D721Med (cell line): ENCODE results near the gene WRAP73.

Experiments
- DNase-seq: peaks from one replicate; pipeline ENCODE4 v3.0.0; 2011; ENCODE audit warnings: low spot score; ENCODE audit not compliant: insufficient read length
- FAIRE-seq: peaks from 2 replicates; lab custom pipeline; 2011; peaks lifted over from hg19 to GRCh38; lab: Jason Lieb, UNC
- TF ChIP-seq, protein P1 (sequence below): IDR thresholded peaks from 2 replicates; pipeline ENCODE4 v1.5.1; 2012; ENCODE audit warnings: mild to moderate bottlenecking, control low read depth; ENCODE audit not compliant: insufficient read depth; ENCODE audit errors: missing control alignments

WRAP73 gene

DNA sequence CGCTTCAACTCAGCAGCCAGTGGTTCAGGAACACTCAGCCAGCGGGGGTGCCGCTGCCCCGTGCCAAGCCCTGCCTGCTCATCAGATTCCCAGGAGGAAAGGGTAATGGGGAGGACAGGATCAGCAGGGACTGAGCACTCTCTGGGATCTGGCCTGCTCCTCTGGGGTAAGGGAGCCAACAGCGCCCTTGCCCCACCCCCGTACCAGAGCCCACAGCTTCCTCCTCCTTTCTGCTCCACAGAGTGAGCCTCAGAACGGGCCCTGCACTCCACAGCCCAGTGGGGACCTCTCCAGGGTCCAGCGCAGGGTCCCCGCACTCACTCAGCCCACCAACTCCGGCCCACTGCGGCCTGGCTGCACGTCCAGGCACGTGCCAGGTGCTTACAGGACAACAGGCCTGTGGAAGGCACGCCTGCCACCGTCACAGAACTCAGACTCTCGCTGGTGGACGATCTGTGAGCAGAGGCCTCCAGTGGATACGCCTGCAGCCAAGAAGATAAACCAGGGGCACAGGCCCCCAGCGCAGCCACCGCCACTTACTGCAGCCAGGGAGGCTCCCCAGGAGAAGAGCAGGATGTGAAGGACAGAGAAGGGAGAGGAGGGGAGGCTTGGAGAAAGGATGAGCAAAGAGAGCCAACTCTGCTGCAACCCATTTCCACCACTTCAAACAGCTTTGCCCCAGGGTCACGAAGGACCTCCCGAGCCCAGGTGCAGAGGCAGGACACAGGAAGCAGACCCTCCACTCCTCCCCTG lies 40.7 kb downstream of the WRAP73 start:
- TF ChIP-seq, protein P1, sequence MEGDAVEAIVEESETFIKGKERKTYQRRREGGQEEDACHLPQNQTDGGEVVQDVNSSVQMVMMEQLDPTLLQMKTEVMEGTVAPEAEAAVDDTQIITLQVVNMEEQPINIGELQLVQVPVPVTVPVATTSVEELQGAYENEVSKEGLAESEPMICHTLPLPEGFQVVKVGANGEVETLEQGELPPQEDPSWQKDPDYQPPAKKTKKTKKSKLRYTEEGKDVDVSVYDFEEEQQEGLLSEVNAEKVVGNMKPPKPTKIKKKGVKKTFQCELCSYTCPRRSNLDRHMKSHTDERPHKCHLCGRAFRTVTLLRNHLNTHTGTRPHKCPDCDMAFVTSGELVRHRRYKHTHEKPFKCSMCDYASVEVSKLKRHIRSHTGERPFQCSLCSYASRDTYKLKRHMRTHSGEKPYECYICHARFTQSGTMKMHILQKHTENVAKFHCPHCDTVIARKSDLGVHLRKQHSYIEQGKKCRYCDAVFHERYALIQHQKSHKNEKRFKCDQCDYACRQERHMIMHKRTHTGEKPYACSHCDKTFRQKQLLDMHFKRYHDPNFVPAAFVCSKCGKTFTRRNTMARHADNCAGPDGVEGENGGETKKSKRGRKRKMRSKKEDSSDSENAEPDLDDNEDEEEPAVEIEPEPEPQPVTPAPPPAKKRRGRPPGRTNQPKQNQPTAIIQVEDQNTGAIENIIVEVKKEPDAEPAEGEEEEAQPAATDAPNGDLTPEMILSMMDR = no peak
- FAIRE-seq = no peak

DNA sequence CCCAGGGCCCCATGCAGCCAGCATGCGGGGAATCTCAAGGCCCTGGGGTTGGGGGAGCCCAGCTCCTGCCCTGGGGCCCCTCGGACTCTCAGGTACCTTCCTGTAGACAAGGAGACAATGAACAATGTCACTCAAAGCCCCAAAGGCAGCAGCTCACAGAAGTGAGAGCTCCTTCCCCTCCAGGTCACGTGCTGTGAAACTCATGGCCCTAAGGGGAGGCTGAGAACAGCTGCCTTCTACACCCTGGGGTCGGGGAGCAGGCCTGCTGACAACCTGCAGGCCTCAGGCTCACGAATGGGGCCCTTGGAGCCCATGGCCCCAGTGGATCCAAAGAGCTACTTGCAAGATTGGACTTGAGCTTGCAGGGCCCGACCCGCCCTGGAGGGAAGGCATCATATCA lies 41.7 kb downstream of the WRAP73 start:
- DNase-seq (no peak), FAIRE-seq (no peak)
- TF ChIP-seq, protein P1 = no peak

More for the DNA sequence above, 40.7 kb downstream of the WRAP73 start:
- no peak for DNase-seq

DNA sequence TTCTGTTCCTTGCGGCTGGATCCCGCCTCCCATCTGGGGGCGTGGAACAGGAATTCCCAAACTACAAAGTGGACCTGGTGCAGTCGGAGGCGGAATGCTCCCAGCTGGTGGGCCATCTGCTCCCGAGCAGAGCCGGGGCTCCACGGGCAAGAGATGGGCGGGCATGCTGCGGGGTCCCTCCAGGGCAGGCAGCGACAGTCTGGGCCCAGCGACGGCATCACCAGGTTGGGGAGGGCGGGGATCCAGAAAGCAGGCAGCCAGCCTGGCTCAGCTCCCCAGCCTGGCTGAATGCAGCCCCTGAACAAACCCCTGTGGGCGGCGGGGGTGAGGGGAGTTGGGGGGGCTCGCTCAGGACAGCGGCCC lies 42.2 kb downstream of the WRAP73 start:
- TF ChIP-seq, protein P1 = no peak
- no peak for DNase-seq
- FAIRE-seq = no peak

DNA sequence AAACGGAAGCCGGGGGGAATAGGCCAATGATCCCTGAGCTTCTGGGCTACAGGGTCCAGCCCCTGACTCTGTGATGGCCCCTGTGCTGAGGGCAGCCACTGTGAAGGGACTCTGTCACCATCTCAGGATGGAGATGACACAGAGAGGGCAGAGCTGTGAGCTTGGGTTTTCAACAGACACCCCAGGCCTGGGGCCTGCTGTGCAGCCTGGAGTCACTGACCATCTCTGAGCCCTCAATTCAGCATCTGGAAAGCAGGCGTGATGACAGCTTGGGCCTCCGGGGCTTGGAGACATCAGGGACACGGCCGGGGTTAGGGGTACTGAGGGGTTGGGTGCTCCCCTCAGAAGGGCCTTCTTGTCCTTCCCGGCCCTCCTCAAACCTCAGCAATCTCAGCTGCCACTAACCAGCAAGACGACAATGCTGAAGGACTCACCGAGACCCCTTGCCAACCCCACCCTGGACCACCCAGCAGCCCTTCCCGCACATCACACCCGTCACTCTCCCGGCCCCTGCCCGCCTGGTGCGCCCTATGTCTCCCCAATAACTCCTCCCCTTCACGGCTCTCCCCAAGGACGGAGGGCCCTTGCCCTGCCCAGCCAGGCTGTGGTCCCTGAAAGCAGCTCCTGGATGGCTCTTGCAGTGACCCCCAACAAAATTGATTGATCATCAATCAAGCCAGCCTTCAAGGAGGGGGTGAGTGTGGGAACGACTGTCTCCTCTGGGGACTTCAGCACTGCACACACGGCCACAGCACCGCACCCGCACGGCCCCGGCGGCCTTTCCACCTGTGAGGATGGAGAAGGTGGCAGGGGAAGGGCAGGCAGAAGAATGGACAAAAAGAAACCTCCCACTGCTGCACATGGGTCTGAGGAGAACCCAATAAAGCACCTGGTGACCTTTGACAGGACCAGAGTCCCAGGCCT lies 42.9 kb downstream of the WRAP73 start:
- FAIRE-seq (no peak), DNase-seq (no peak)
- TF ChIP-seq, protein P1 = no peak

DNA sequence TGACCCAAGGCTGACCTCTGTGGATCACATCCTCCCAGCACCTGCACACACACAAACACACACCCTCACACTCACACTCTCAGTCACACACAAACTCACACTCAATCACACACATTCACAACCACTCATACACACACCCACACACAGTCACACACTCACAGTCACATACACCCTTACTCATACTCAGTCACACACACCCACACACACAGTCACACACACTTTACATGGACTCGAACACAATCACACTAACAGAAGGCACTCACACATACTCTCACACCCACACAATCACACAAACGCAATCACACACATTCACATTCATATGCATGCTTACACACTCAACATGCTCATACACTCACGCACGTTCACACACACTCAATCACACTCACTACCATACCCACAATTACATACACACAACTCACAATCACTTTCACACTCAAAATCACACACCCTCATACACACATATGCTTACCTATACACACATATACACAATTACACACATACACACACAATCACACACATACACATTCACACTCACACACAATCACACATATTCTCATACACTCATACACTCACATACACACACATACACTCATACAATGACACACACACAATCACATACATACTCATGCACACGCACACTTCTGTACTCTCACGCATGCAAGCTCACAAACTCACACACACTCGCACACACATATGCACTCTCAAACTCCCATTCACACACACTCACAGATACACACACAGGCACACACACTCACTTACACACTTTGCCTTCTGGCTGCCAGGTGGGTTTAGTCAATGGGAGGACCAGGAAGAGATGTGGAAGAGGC lies 44.7 kb downstream of the WRAP73 start:
- FAIRE-seq (no peak), DNase-seq (no peak)
- TF ChIP-seq, protein P1 = no peak

DNA sequence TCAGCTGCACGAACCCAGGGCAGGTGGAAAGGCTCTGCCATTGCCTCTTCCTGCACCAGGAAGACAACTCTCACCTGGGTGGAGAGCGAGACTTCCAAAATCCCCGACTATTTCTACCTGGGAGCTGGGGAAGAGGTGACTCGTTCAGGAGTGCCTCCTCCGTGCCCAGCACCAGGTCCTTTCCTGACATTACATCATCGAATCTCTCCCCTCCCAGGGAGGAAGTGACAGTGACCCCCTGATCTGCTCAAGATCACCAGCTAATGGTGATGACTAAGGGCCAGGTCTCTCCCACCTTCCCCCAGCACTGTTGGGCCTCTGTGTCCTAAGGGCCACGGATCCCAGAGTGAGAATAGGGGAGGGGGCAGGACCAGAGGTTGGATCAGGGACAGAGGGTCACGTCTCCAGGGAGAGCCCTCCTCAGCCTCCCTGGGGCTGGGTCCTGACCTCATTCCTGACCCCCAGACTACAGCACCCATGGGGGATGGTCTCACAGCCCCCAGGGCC lies 45.4 kb downstream of the WRAP73 start:
- TF ChIP-seq, protein P1 = no peak
- DNase-seq (no peak), FAIRE-seq (no peak)
